Measurements from ENCODE around the gene TCAP. TPM values are rescaled to one million over a fixed set of nuclear protein-coding genes. Genes with fewer than 3 reads are reported as not detected.
A peak's percentile ranks its signal among the peaks of the same experiment; 100 is the strongest.

TCAP gene
- total RNA-seq, 1 donor from 2014 or later: not detected

GRCh38 chr17:39687101-39687545, 22.0 kb downstream of the TCAP start:
- DNase-seq (ENCODE audit: low read depth): no peak
- H3K4me3 ChIP-seq (ENCODE audit: low read depth, low read length): peak overlapping the region; percentile 48
- H3K36me3 ChIP-seq (ENCODE audit: control insufficient read depth, insufficient read depth, low read length): peaks cover 3% of the 10 kb centered on the region
- no peaks in the 10 kb centered on the region for H3K27me3 ChIP-seq (ENCODE audit: control insufficient read depth, insufficient read depth, low read length)
- FAIRE-seq: no peak
- TF ChIP-seq, protein P1, sequence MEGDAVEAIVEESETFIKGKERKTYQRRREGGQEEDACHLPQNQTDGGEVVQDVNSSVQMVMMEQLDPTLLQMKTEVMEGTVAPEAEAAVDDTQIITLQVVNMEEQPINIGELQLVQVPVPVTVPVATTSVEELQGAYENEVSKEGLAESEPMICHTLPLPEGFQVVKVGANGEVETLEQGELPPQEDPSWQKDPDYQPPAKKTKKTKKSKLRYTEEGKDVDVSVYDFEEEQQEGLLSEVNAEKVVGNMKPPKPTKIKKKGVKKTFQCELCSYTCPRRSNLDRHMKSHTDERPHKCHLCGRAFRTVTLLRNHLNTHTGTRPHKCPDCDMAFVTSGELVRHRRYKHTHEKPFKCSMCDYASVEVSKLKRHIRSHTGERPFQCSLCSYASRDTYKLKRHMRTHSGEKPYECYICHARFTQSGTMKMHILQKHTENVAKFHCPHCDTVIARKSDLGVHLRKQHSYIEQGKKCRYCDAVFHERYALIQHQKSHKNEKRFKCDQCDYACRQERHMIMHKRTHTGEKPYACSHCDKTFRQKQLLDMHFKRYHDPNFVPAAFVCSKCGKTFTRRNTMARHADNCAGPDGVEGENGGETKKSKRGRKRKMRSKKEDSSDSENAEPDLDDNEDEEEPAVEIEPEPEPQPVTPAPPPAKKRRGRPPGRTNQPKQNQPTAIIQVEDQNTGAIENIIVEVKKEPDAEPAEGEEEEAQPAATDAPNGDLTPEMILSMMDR (IDR thresholded peaks at IDR 0.05; ENCODE audit: insufficient read depth, low read length, severe bottlenecking): no peak

DNA sequence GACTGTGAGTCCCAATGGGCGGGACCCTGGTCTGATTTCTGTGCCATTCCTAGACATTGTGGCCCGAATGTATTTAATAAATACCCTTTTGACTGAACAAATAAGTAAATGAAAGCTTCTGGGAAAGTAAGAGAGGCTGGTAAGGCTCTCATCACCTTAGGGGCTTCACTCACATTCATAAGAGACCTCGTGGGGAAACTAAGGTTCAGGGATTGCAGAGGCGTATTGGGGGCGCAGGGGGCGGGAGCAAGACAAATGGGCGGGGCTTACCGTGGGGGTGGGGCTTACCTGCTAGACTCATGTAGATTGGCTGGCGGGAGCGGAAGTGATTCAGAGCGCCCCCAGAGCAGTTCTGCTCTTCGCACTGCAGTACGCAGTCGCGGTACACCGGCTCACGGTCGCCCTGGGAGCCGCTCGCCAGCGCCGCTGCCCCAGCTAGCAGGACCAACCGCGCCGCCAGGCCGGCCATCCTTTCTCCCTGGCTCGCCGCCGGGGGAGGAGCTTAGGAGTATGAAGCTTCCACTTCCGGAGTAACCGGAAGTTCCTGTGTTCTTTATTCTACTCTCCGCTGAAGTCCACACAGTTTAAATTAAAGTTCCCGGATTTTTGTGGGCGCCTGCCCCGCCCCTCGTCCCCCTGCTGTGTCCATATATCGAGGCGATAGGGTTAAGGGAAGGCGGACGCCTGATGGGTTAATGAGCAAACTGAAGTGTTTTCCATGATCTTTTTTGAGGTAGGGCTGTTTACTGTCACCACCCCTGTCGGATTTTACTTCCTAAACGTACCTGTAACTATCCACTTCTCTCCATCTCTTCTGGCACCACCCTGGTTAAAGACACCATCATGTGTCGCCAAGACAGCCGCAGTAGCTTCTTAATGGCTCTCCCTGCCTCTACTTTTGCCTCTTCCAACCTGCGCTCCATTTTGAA, 22.7 kb downstream of the TCAP start, which contains the start of gene PGAP3:
Gene PGAP3 (minus strand): TSS at position 512 of the 929 bp plus-strand sequence. CDS start 43 bp downstream, at position 469.
- TF ChIP-seq, protein P1 (IDR thresholded peaks at IDR 0.05; ENCODE audit: insufficient read depth, low read length, severe bottlenecking): peak; percentile 5
- H3K36me3 ChIP-seq (ENCODE audit: control insufficient read depth, insufficient read depth, low read length): peaks cover 3% of the 10 kb centered on the region
- H3K4me3 ChIP-seq (ENCODE audit: low read depth, low read length): peak within 1 kb of the TSS; percentile 48
- peak; percentile 87 for DNase-seq (ENCODE audit: low read depth)
- no peak for FAIRE-seq
- H3K27me3 ChIP-seq (ENCODE audit: control insufficient read depth, insufficient read depth, low read length): no peaks in the 10 kb centered on the region

- Histone ChIP-seq H3K36me3 (ENCODE audit: control insufficient read depth, insufficient read depth, low read length) (peaks cover 3% of the 10 kb centered on the region), H3K4me3 (ENCODE audit: low read depth, low read length) (peak overlapping the region; percentile 48), H3K27me3 (ENCODE audit: control insufficient read depth, insufficient read depth, low read length) (no peaks in the 10 kb centered on the region)
- FAIRE-seq: no peak
- TF ChIP-seq, protein P1 (IDR thresholded peaks at IDR 0.05; ENCODE audit: insufficient read depth, low read length, severe bottlenecking): no peak
- no peak for DNase-seq (ENCODE audit: low read depth)
Measured at GRCh38 chr17:39688475-39688835, 23.3 kb downstream of the TCAP start.

DNA sequence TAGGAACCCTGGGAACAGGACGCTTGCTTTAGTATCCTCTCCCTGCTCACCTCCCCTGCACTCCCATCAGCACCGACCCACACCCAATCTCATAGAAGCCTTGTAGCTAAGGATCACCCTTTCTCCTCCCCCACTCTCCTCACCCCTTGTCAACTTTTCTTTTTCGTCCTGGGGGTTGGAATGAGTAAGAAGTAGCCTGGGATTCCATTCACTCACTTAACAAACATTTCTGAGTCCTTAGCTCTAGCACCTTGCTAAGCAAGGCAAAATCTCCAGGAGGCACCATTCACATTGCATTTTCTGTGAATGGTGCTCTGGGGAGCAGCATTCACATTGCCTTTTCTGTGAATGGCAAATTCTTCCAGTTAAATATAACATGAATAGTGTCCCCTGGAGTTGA, 23.8 kb downstream of the TCAP start:
- no peak for DNase-seq (ENCODE audit: low read depth)
- no peak for FAIRE-seq
- Histone ChIP-seq H3K4me3 (ENCODE audit: low read depth, low read length) (peak overlapping the region; percentile 48), H3K36me3 (ENCODE audit: control insufficient read depth, insufficient read depth, low read length) (peaks cover 2% of the 10 kb centered on the region), H3K27me3 (ENCODE audit: control insufficient read depth, insufficient read depth, low read length) (no peaks in the 10 kb centered on the region)
- TF ChIP-seq, protein P1 (IDR thresholded peaks at IDR 0.05; ENCODE audit: insufficient read depth, low read length, severe bottlenecking): no peak

GRCh38 chr17:39694593-39694992, 29.4 kb downstream of the TCAP start:
- Histone ChIP-seq H3K36me3 (ENCODE audit: control insufficient read depth, insufficient read depth, low read length) (peaks cover 1% of the 10 kb centered on the region), H3K27me3 (ENCODE audit: control insufficient read depth, insufficient read depth, low read length) (no peaks in the 10 kb centered on the region), H3K4me3 (ENCODE audit: low read depth, low read length) (no peak overlapping the region)
- no peak for FAIRE-seq
- no peak for DNase-seq (ENCODE audit: low read depth)
- TF ChIP-seq, protein P1 (IDR thresholded peaks at IDR 0.05; ENCODE audit: insufficient read depth, low read length, severe bottlenecking): no peak

Data from bronchial epithelial cell (primary cell).